OCI-LY7 (cell line): ENCODE data around the gene GPATCH2L. TPM values are rescaled to one million over a fixed set of nuclear protein-coding genes. Genes with fewer than 3 reads are reported as not detected.

Source experiments
- BruUV-seq: library from RNA; stranded (reverse); fragments of 400-500 nt; replicated peaks from 2 replicates; lab custom pipeline; 2021; lab: Mats Ljungman, UMichigan
- CTCF ChIA-PET: fragments of 300-600 bp; sonication (Branson Sonifier 250); formaldehyde crosslinking; loops from one replicate; lab custom pipeline; 2022; ENCODE audit warnings: antibody characterized with exemption; ENCODE audit not compliant: unreplicated experiment; lab: Charles Lee
- POLR2A ChIA-PET: fragments of 300-600 bp; sonication (Branson Sonifier 250); formaldehyde crosslinking; loops from one replicate; lab custom pipeline; 2022; ENCODE audit warnings: antibody characterized with exemption; lab: Charles Lee
- DNase-seq: peaks from one replicate; pipeline ENCODE4 v3.0.0-alpha.2; 2015; ENCODE audit warnings: low spot score
- H2AFZ ChIP-seq: fragments of 200-600 bp; sonication (generic), shearing (Covaris generic); 2 replicates; pipeline ENCODE4 v1.6.1; 2014; ENCODE audit warnings: mild to moderate bottlenecking, antibody characterized with exemption, low read length, moderate library complexity
- H3K27ac ChIP-seq: fragments of 200-600 bp; sonication (generic); 2 replicates; pipeline ENCODE4 v1.5.1; 2014; ENCODE audit warnings: mixed run types, low read depth, mild to moderate bottlenecking, moderate library complexity, low read length, inconsistent platforms; ENCODE audit not compliant: poor library complexity, severe bottlenecking
- H3K36me3 ChIP-seq: fragments of 200-600 bp; sonication (generic); 2 replicates; pipeline ENCODE4 v1.6.1; 2014; ENCODE audit warnings: mild to moderate bottlenecking, antibody characterized with exemption, low read length, moderate library complexity, mixed read lengths; ENCODE audit not compliant: insufficient read depth
- H3K4me1 ChIP-seq: fragments of 200-600 bp; sonication (generic); 2 replicates; pipeline ENCODE4 v1.5.1; 2014; ENCODE audit warnings: mild to moderate bottlenecking, low read length; ENCODE audit not compliant: insufficient read depth, poor library complexity, severe bottlenecking
- H3K4me2 ChIP-seq: fragments of 200-600 bp; sonication (generic); 2 replicates; pipeline ENCODE4 v1.6.1; 2014; ENCODE audit warnings: mild to moderate bottlenecking, low read length
- H3K4me3 ChIP-seq: fragments of 200-600 bp; sonication (generic); 2 replicates; pipeline ENCODE4 v1.5.1; 2014; ENCODE audit warnings: mild to moderate bottlenecking, low read depth, low read length; ENCODE audit not compliant: poor library complexity, severe bottlenecking
- H3K79me2 ChIP-seq: fragments of 200-600 bp; sonication (generic); 2 replicates; pipeline ENCODE4 v1.6.1; 2016; ENCODE audit warnings: low read depth, mild to moderate bottlenecking, low read length, moderate library complexity, mixed read lengths; ENCODE audit not compliant: insufficient read depth
- H3K9me2 ChIP-seq: fragments of 200-600 bp; sonication (generic); 2 replicates; pipeline ENCODE4 v1.6.1; 2016; ENCODE audit warnings: mild to moderate bottlenecking, low read length, mixed read lengths; ENCODE audit not compliant: insufficient read depth
- H3K9me3 ChIP-seq: fragments of 200-600 bp; sonication (generic); 2 replicates; pipeline ENCODE4 v1.6.1; 2014; ENCODE audit warnings: mild to moderate bottlenecking, mixed run types, low read length, mixed read lengths
- H4K20me1 ChIP-seq: fragments of 200-600 bp; sonication (generic); 2 replicates; pipeline ENCODE4 v1.6.1; 2014; ENCODE audit warnings: mild to moderate bottlenecking, antibody characterized with exemption, low read length, moderate library complexity, mixed read lengths; ENCODE audit not compliant: insufficient read depth
- CTCF ChIP-seq: fragments of 200-600 bp; sonication (generic); conservative IDR thresholded peaks from 2 replicates; pipeline ENCODE4 v1.5.1; 2014; ENCODE audit warnings: mild to moderate bottlenecking, antibody characterized with exemption, low read length, moderate library complexity, mixed read lengths
- EZH2phosphoT487 ChIP-seq: fragments of 200-600 bp; sonication (generic); IDR thresholded peaks from 2 replicates; pipeline ENCODE4 v1.6.1; 2018; ENCODE audit warnings: low read depth, borderline replicate concordance, mild to moderate bottlenecking, mixed run types, antibody characterized with exemption, low read length, moderate library complexity, mixed read lengths
- intact Hi-C: fragments of 100-400 bp; cut with micrococcal nuclease; formaldehyde crosslinking; loops from one replicate; pipeline ENCODE4 v1.10.0; 2022; ENCODE audit not compliant: unreplicated experiment
- total RNA-seq, 2 experiments: library from RNA; depleted of rRNA in 1 of 2; stranded (reverse); fragments of >200 nt in 1 of 2; shearing (Covaris generic) in 1 of 2; gene quantifications; 2 replicates each; pipeline ENCODE4 v1.2.3, GENCODE V29; 2014 to 2022

GPATCH2L gene
- total RNA-seq, 2 experiments from 2014 or later: 41.9 to 59.0 TPM

- Histone ChIP-seq H3K9me2 (no peaks in the 10 kb centered on the region), H3K9me3 (no peaks in the 10 kb centered on the region), H2AFZ (no peak overlapping the region), H3K4me2 (no peak overlapping the region), H3K4me3 (no peak overlapping the region), H4K20me1 (no peaks in the 10 kb centered on the region), H3K36me3 (no peaks in the 10 kb centered on the region), H3K79me2 (no peaks in the 10 kb centered on the region), H3K27ac (no peak overlapping the region), H3K4me1 (no peaks in the 10 kb centered on the region)
- TF ChIP-seq EZH2phosphoT487 (no peak), CTCF (no peak)
- ChIA-PET CTCF (no interaction called here), POLR2A (interaction anchor here (0.7 kb wide), 1 partner anchor 223 kb away, joined by 3 read pairs; no protein-coding TSS in a partner anchor)
- intact Hi-C loops: no loop called here
- BruUV-seq: no TSS peak
- no peak for DNase-seq
Measured at GRCh38 chr14:76245097-76245496, 93.4 kb downstream of the GPATCH2L start.

- no peak for DNase-seq
- Histone ChIP-seq H3K4me1 (no peaks in the 10 kb centered on the region), H2AFZ (no peak overlapping the region), H3K4me2 (no peak overlapping the region), H3K4me3 (no peak overlapping the region), H3K9me3 (no peaks in the 10 kb centered on the region), H3K79me2 (no peaks in the 10 kb centered on the region), H3K9me2 (no peaks in the 10 kb centered on the region), H3K27ac (no peak overlapping the region), H3K36me3 (no peaks in the 10 kb centered on the region), H4K20me1 (no peaks in the 10 kb centered on the region)
- ChIA-PET POLR2A (no interaction called here), CTCF (no interaction called here)
- BruUV-seq: no TSS peak
- intact Hi-C loops: no loop called here
- no peak for TF ChIP-seq CTCF
Measured at GRCh38 chr14:76250302-76250701, 98.6 kb downstream of the GPATCH2L start.

- Histone ChIP-seq H4K20me1 (no peaks in the 10 kb centered on the region), H3K4me3 (no peak overlapping the region), H3K36me3 (no peaks in the 10 kb centered on the region), H3K4me1 (no peaks in the 10 kb centered on the region), H3K9me2 (no peaks in the 10 kb centered on the region), H3K79me2 (no peaks in the 10 kb centered on the region), H2AFZ (no peak overlapping the region), H3K4me2 (no peak overlapping the region), H3K9me3 (no peaks in the 10 kb centered on the region), H3K27ac (no peak overlapping the region)
- DNase-seq: no peak
- POLR2A ChIA-PET: no interaction called here
- TF ChIP-seq CTCF: no peak
- no peak for TF ChIP-seq EZH2phosphoT487
- no TSS peak for BruUV-seq
- CTCF ChIA-PET: no interaction called here
- intact Hi-C loops: no loop called here
Measured at GRCh38 chr14:76252471-76252870, 100.7 kb downstream of the GPATCH2L start.
